Activated naive CD4-positive, alpha-beta T cell treated with anti-CD3 and anti-CD28 coated beads for 36 hours (primary cell): ENCODE data around the gene NTN3. TPM values are rescaled to one million over a fixed set of nuclear protein-coding genes. Genes with fewer than 3 reads are reported as not detected.

Experiments used
- CTCF ChIA-PET: fragments of 350-600 bp; sonication (Branson Sonifier 250); formaldehyde crosslinking; loops from one replicate; lab custom pipeline; 2021; ENCODE audit warnings: antibody characterized with exemption; lab: Charles Lee
- DNase-seq: peaks from one replicate; pipeline ENCODE4 v3.0.0-alpha.2; 2020
- H3K27ac Mint-ChIP-seq: one replicate; pipeline ENCODE4 v1.8.0; 2021; ENCODE audit warnings: mild to moderate bottlenecking, mixed read lengths
- H3K27me3 Mint-ChIP-seq: one replicate; pipeline ENCODE4 v1.8.0; 2021; ENCODE audit warnings: low read depth, mixed read lengths
- H3K36me3 Mint-ChIP-seq: one replicate; pipeline ENCODE4 v1.8.0; 2021; ENCODE audit warnings: low read depth, mixed read lengths
- H3K4me1 Mint-ChIP-seq: one replicate; pipeline ENCODE4 v1.8.0; 2021; ENCODE audit warnings: low read depth, mixed read lengths
- H3K4me3 Mint-ChIP-seq: one replicate; pipeline ENCODE4 v1.8.0; 2021; ENCODE audit warnings: mild to moderate bottlenecking, moderate library complexity, mixed read lengths
- H3K9me3 Mint-ChIP-seq: one replicate; pipeline ENCODE4 v1.8.0; 2021; ENCODE audit warnings: mixed read lengths
- intact Hi-C: fragments of 100-400 bp; cut with micrococcal nuclease; formaldehyde crosslinking; loops from one replicate; pipeline ENCODE4 v1.15.1; 2023
- total RNA-seq, 2 experiments: library from RNA; stranded (reverse); gene quantifications; one replicate each; pipeline ENCODE4 v1.2.3, GENCODE V29; 2021

NTN3 gene
- total RNA-seq, 2 experiments from 2014 or later, result not detected

DNA sequence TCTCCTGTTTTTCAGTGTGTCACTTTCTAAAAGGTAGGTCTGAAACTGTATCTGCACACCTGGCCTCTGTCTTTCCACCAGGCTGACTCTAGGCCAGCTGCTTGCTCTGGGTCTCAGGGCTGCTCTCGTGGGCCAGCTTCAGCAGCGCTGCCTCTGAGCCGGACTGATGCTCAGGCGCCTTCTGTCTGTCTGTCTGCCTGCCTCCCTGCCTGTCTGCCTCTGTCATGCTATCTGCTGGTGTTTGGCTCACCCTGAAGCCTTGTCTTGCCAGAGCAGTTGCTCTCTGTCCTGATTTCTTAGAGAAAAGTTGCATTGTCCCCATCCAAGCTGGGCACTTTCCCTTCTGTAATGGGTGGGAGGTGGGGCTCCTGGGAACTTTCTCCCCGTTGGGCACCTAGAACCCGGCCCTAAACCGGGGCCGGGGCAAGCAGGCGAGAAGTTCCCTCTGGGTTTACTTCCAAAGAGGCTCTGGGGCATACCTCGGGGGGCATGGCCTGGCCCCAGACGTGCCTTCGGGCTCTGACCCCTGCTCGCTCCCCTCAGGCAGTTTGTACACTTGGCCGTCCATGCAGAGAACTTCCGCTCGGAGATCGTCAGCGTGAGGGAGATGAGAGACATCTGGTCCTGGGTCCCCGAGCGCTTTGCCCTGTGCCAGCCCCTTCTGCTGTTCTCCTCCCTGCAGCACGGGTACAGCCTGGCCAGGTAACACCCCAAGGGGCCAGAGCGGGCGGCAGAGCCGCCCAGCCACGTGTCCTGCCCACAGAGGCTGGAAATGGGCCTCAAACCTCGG is 26.8 kb downstream of the NTN3 start:
- Mint-ChIP-seq H3K27ac (no peak overlapping the region), H3K4me1 (peaks cover 2% of the 10 kb centered on the region), H3K4me3 (no peak overlapping the region), H3K36me3 (peaks cover 4% of the 10 kb centered on the region), H3K27me3 (no peaks in the 10 kb centered on the region), H3K9me3 (no peaks in the 10 kb centered on the region)
- intact Hi-C loops, result no loop called here
- no peak for DNase-seq
- CTCF ChIA-PET, result no interaction called here

DNA sequence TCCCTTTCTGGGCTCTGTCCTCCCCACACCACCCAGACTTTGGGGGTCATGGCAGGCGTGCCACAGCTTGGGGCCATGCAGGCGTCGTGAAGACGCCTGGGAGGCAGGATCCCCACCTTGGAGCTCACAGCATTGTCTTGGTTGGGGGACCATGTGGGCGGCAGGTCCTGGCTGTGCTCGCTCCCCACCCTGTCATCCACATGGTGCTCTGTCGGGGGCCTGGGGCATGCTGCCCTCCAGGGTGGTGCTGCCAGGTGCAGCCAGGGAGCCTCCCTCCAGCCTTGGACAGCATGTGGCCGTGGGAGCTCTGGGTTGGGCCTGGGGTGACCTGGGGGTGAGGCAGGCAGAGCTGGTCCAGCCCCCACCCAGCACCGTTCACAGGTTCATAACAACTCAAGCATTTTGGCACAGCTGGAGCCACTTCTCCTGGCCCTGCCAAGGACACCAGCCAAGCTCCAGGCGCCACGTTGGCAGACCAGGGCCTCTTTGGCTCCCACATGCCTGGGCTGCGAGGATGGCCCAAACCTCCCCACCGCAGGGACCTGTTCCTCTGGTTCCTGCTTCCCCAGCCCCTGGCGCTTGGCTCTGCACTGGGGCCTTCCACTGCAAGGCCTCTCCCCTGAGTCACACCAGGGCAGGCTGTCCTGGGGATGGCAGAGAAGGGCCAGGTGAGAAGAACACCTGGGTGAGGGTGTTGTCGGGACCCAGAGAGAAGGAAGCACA is 27.6 kb downstream of the NTN3 start:
- DNase-seq, result no peak
- CTCF ChIA-PET, result interaction anchor here (0.7 kb wide), 1 partner anchor 34 kb away, joined by 3 read pairs; no protein-coding TSS in a partner anchor
- Mint-ChIP-seq H3K4me3 (no peak overlapping the region), H3K9me3 (no peaks in the 10 kb centered on the region), H3K27me3 (no peaks in the 10 kb centered on the region), H3K4me1 (peaks cover 2% of the 10 kb centered on the region), H3K27ac (no peak overlapping the region), H3K36me3 (peaks cover 4% of the 10 kb centered on the region)
- intact Hi-C loops, result no loop called here

DNA sequence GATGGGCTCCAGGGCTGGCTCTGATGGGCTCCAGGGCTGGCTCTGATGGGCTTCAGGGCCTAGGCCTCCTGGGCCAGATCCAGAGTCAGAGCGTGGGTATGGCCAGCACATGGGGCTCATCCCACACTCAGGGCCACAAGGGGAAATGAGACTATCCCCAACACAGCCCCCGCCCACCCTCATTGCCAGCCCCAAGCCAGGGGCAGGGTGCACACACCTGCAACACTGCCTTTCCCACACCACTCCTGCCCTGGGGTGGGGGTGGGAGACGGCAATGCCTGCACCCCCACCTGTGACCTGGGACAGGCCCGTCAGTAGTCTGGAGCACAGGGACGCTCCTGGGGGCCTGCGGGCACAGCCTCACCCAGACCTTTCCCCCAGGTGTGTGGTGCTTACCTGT is 28.4 kb downstream of the NTN3 start:
- H3K36me3 Mint-ChIP-seq, result peaks cover 4% of the 10 kb centered on the region
- H3K4me1 Mint-ChIP-seq, result peaks cover 2% of the 10 kb centered on the region
- intact Hi-C loops, result no loop called here
- H3K27me3 Mint-ChIP-seq, result no peaks in the 10 kb centered on the region
- no peak for DNase-seq
- CTCF ChIA-PET, result interaction anchor here (1.5 kb wide), 1 partner anchor 19 kb away, joined by 3 read pairs; no protein-coding TSS in a partner anchor
- H3K27ac Mint-ChIP-seq, result no peak overlapping the region
- no peak overlapping the region for H3K4me3 Mint-ChIP-seq
- no peaks in the 10 kb centered on the region for H3K9me3 Mint-ChIP-seq

DNA sequence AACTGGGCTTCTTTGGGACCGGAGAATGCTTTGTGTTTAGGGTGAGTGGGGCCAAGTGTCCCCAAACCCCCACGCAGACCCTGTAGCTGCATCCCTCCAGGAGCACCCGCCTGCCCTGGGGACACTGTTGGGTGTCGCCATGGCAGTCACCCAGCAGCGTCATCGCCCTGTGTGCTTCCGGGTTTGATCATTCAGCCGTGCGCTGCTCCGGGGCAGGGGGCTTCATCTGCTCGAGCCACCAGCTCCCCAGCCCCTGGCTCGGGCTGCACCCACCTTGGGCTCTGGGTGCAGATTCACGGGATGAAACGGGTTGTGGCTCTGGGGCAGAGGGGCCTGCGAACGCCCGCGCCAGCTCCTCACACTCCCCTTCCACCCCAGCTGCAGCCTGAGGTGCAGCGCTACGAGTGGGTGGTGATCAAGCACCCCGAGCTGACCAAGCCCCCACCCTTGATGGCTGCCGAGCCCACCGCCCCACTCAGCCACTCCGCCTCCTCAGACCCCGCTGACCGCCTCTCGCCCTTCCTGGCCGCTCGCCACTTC is 28.9 kb downstream of the NTN3 start:
- Mint-ChIP-seq H3K36me3 (peaks cover 4% of the 10 kb centered on the region), H3K27ac (no peak overlapping the region), H3K4me1 (peaks cover 2% of the 10 kb centered on the region), H3K27me3 (no peaks in the 10 kb centered on the region), H3K4me3 (no peak overlapping the region), H3K9me3 (no peaks in the 10 kb centered on the region)
- intact Hi-C loops, result no loop called here
- CTCF ChIA-PET, result interaction anchor here (1.3 to 1.8 kb wide), 3 partner anchors 19 to 146 kb away, joined by 3 to 5 read pairs (median 4); no protein-coding TSS in a partner anchor
- DNase-seq, result no peak

DNA sequence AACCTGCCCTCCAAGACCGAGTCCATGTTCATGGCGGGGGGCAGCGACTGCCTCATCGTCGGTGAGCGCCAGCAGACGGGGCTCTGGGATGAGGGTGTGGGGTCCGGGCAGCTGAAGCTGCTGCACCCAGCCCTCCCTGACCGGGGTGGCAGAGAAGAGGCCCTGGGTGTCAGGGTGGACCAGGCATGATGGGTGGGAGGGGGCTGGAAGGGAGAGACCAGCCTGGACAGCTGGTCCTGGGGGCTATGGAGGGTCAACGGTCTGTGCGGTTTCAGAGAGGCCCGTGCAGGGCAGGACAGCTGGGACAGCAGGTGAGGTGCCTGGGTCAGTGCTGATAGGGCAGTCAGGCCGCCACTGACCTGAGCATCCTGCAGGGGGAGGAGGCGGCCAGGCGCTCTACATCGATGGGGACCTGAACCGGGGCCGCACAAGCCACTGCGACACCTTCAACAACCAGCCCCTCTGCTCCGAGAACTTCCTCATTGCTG is 29.4 kb downstream of the NTN3 start:
- intact Hi-C loops, result no loop called here
- CTCF ChIA-PET, result interaction anchor here (0.6 to 1.8 kb wide), 9 partner anchors 9 to 305 kb away, joined by 3 to 8 read pairs (median 4); no protein-coding TSS in a partner anchor
- no peaks in the 10 kb centered on the region for H3K27me3 Mint-ChIP-seq

DNA sequence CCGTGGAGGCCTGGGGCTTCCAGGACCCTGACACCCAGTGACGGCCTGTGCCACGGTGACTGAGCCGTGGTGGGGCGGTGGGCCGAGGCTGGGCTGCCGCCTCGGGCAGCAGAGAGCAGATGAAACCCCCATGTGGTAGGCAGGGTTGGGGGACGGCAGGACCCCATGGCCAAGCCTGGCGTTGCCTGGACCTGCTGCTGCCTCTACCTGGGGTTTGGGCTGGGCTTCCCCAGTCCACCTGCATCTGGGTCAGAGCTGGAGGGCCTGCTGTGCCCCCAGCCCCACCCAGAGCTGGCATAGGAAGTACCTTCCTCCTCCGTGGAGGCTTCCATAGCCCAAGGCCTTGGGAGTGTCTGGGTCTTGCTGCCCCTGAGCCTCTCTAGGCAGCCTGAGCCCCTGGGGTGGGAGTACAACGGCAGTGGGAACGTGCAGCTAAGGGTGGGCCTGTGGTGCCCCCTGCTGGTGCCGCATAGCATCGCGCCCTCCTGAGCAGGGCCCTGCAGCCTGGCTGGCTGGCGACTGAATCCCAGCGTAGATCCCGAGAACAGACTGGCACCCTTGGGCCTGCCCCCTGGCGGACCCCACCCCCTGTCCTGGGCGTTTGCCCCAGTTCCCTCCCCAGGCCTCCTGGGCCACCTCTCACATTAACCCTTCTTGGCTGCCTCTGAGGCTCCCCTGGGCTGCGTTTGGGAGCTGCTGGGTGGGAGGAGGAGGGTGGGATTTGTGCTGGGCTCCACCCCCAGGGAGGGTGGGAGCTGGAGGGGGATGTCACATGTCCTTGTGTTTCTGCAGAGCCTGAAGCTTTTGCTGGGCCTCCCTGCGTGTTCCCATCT is 30.0 kb downstream of the NTN3 start:
- intact Hi-C loops, result loop anchor here (1.0 kb wide), 3 partner anchors 72 to 306 kb away; partner anchors contain the start of genes ABCA3 and CCNF
- H3K9me3 Mint-ChIP-seq, result no peaks in the 10 kb centered on the region
- peaks cover 2% of the 10 kb centered on the region for H3K4me1 Mint-ChIP-seq
- peak; percentile 84 for DNase-seq
- no peak overlapping the region for H3K4me3 Mint-ChIP-seq
- no peaks in the 10 kb centered on the region for H3K27me3 Mint-ChIP-seq
- CTCF ChIA-PET, result interaction anchor here (0.6 to 1.8 kb wide), 22 partner anchors 9 to 795 kb away, joined by 3 to 8 read pairs (median 3); partner anchors contain the start of genes ABCA3, ECI1 and MAPK8IP3
- H3K36me3 Mint-ChIP-seq, result peaks cover 4% of the 10 kb centered on the region
- H3K27ac Mint-ChIP-seq, result no peak overlapping the region

More for the DNA sequence above, 29.4 kb downstream of the NTN3 start:
- Mint-ChIP-seq H3K4me1 (peaks cover 2% of the 10 kb centered on the region), H3K9me3 (no peaks in the 10 kb centered on the region), H3K4me3 (no peak overlapping the region), H3K36me3 (peaks cover 4% of the 10 kb centered on the region), H3K27ac (no peak overlapping the region)
- no peak for DNase-seq

DNA sequence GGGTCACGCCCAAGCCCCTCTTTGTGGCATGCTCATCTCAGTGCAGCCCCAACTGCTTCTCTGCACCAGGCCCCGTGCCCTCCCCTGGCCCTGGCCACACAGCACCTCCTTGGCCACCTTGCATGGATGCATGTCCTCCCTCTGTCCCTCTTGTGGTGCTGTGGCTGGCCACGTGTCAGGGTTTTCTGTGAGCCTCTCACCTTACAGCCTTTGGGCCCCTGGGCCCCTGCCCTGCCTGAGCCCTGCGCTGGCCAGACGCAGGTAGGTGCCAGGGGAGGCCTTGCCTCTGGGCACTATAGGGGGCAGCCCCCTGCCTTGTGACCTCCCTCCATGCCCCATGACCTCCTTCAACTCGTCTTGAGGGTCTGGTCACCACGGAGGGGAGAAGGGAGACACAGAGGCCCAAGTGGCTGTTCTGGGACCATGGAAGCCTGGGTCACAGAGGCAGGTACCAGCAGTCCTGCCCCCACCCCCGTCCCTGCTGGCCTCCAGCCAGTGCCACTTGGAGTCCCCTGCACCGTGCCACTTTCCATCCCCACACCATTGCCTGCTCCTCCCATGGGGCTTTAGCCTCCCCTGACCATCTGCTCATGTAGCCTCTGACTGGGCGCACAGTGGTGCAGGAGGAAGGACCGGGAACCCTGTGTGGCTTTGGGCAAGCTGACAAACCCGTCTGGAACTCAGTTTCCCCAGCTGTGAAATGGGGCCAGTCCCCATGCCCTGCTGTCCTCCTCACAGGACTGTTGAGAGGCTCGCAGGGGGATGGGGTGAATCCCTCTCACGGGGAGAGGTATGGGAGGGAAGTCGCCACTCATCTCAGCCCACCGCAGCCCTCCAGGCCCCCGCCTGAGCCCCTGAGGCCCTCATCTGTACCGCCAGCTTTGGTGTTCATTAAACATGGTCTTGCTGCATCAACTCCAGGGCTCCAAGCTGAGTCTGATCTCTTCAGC is 31.1 kb downstream of the NTN3 start:
- CTCF ChIA-PET, result interaction anchor here (0.6 to 1.8 kb wide), 17 partner anchors 8 to 315 kb away, joined by 3 to 8 read pairs (median 3); partner anchors contain the start of genes ABCA3 and ECI1
- no peaks in the 10 kb centered on the region for H3K9me3 Mint-ChIP-seq
- H3K36me3 Mint-ChIP-seq, result peaks cover 4% of the 10 kb centered on the region
- no peak for DNase-seq
- H3K4me1 Mint-ChIP-seq, result peaks cover 2% of the 10 kb centered on the region
- H3K27me3 Mint-ChIP-seq, result no peaks in the 10 kb centered on the region
- intact Hi-C loops, result loop anchor here (1.0 kb wide), 3 partner anchors 73 to 307 kb away; partner anchors contain the start of genes ABCA3 and CCNF
- no peak overlapping the region for H3K4me3 Mint-ChIP-seq
- no peak overlapping the region for H3K27ac Mint-ChIP-seq

GRCh38 chr16:2505695-2506094 is 34.6 kb downstream of the NTN3 start:
- intact Hi-C loops, result no loop called here
- H3K4me3 Mint-ChIP-seq, result no peak overlapping the region

GRCh38 chr16:2507052-2507659 is 36.1 kb downstream of the NTN3 start:
- intact Hi-C loops, result no loop called here
- no peak for DNase-seq
- Mint-ChIP-seq H3K27me3 (no peaks in the 10 kb centered on the region), H3K4me3 (no peak overlapping the region), H3K9me3 (no peaks in the 10 kb centered on the region), H3K27ac (no peak overlapping the region), H3K36me3 (no peaks in the 10 kb centered on the region), H3K4me1 (no peaks in the 10 kb centered on the region)
- CTCF ChIA-PET, result interaction anchor here (0.5 to 0.7 kb wide), 2 partner anchors 119 to 453 kb away, joined by 3 read pairs; no protein-coding TSS in a partner anchor

More at GRCh38 chr16:2505695-2506094, 34.6 kb downstream of the NTN3 start:
- no peak for DNase-seq
- peaks cover 2% of the 10 kb centered on the region for H3K4me1 Mint-ChIP-seq
- H3K36me3 Mint-ChIP-seq, result peaks cover 1% of the 10 kb centered on the region
- no peaks in the 10 kb centered on the region for H3K9me3 Mint-ChIP-seq
- H3K27ac Mint-ChIP-seq, result no peak overlapping the region
- CTCF ChIA-PET, result no interaction called here
- no peaks in the 10 kb centered on the region for H3K27me3 Mint-ChIP-seq

DNA sequence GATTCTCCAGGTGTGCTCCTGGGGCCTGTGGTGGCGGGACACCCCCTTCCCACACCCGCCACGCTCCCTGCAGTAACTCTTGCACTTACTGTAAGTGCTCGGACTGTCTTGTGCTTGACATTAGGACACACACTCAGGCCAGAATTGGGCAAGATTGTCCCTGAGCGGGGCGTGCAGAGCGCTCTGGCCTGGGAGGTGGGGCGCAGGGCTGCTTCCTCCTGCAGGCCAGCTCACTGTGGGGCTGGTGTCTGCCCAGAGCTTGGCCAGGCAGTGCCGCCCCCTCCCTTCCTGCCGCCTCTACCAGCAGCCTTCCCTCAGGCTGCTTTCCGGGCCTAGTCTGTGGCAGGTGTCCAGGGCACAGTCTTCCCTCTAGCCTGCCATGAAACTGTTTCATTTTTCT is 36.6 kb downstream of the NTN3 start:
- Mint-ChIP-seq H3K9me3 (no peaks in the 10 kb centered on the region), H3K27ac (no peak overlapping the region), H3K36me3 (no peaks in the 10 kb centered on the region), H3K4me3 (no peak overlapping the region), H3K27me3 (no peaks in the 10 kb centered on the region), H3K4me1 (peaks cover 2% of the 10 kb centered on the region)
- no peak for DNase-seq
- intact Hi-C loops, result no loop called here
- CTCF ChIA-PET, result interaction anchor here (0.5 kb wide), 1 partner anchor 452 kb away, joined by 3 read pairs; no protein-coding TSS in a partner anchor
